ENCODE results near the gene CSNK1D.

Gene CSNK1D

DNA sequence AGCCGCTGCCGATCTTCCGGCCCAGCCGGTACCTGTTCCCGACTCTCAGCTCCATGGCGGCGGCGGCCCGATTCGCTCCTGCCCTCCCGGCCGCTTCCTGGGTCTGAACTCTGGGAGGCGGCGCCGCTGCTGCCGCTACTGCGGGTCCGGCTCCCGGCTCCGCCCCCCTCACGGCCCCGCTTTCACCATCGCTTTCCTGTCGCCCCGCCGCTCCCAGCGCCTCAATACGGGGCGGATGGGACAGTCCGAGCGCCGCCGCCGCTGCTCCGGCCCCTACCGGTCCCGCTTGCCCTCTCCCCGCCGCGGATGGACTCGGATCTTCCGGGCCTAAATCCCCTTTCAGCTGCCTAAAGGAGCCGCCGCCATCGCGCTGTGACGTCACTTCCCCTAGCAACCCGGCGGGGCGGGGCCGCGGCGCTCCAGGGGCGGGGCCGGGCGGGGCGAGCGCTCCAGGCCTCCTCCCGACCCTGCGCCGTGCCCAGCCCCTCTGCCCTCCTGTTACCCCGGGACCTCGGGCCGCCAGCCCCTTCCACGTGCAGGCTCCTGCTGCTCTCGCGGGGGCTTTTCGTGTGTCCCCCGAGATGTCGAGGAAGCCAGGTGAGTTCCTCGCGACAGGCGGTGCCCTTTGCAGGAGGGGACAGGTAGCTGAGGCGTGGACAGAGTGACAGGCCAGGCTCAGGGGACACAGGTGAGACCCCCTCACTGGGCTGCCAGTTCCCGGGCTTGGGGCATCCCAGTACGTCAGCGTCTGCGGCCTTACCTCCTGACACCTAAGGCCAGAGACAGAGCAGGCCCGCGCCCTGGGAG is at the start of gene CSNK1D:
Gene CSNK1D, minus strand, starts transcription at position 374 of the 807 bp plus-strand sequence. Its CDS starts 319 bp downstream, at position 55.
- no peak for FAIRE-seq

DNA sequence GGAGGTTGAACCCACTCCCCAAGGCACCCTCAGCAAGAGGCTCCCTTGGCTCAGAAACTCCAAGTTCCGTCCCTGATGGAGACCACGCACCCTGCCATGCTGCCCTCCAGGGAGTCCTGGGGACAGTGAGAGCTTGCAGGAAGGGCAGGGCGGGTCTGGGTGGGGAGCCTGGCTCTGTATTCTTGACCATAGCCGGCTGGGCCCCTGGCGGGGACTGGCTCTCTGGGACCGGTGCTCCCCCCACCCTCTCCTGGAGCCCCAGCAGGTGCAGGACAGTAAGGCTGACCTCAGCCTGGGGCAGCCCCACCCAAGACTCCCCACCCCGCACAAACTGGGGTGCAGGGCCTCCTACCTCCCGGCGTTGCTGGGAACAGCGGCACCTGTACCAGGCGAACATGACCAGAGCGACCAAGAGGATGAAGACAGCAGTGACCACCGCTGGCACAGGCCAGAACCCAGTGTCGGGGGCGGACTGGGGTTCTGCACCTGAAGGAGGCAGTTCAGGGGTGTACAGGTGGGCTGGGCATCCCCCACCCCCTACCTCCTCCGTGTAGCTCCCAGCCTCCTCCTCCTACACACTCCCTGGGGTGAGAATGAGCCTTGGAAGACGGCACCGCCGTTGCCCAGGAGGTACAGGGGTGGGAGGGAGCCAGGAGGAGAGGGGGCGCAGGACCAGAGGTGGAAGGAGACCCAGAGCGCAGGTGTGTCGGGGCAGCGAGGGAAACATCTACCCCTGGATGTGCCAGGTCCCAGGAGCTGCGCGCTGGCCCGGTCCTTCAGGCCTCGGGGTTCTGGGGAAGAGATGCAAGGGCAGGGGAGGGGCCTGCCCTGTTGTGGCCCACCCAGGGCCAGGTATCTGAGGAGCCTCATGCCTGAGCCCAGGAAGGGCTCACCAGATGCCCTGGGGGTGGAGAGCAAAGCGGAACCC is 49.3 kb upstream of the CSNK1D start:
- FAIRE-seq, result no peak

DNA sequence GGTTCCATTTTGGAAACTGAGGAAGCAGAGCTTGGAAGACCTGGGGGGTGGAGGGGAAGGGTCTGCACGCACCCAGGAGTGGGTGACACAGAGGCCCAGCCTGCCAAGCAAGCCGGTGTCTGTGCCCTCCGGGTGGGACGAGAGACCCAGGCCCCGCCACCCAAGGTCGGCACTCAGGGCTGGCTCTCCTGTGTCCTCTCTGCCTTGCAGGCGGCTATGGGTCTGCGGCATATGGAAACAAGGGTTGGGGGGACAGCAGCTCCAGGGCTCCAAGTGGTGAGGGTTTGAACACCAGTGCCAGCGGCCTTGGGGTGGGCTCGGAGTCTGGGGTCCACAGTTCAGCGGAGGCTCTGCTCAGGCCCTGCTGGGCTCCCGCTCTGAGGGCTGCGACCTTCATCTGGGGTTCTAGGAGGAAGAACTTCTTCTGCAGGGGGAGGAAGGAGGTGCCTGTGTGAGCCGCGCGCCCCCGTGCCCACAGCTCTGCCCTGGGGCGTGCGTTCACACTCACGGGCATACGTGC is 48.5 kb upstream of the CSNK1D start:
- FAIRE-seq, result no peak

DNA sequence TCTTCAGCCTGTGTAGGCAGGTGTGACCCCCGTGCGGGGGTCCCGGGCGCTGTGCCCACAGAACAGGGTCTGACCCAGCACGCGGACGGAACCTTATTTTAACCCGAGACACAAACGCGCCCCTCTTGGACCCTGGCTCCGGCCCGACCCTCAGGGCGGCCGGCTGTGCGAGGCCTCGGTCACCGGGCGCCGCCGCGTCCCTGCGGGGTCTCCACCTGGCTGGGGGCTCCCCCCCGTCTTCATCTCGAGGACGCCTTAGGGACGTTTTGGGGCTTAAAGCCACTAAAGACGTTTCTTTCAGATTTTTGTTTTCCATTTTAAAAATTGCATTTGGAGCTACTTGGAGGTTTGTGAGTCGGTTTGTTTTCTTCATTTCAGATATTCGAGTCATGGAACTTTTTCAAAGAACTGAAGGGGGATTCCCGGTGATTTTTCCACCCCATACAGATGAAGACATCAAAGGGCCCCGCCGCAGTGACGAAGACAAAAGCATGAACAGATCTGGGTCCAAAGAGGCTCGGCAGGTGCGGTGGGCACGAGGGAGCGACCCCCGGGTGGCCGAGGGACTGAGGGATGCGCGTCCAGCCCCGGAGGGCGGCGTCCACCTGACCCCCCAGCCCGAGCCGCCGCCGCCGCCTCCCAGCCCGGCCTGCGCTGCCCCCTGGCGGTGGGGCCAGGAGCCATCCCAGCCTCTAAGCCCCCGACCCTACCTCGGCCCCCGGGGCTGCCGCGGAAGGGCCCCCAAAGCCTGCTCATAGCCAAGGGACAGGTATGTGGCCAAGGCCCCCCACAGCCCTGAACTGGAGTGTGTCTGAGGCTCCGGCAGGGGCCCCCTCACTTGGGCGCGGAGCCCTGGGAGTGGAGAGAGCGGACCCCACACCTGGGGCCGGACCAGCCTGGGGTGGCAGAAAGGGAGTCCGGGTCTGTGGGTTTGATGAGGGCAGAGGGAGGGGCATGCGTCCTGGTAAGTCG is 47.7 kb upstream of the CSNK1D start:
- no peak for FAIRE-seq

DNA sequence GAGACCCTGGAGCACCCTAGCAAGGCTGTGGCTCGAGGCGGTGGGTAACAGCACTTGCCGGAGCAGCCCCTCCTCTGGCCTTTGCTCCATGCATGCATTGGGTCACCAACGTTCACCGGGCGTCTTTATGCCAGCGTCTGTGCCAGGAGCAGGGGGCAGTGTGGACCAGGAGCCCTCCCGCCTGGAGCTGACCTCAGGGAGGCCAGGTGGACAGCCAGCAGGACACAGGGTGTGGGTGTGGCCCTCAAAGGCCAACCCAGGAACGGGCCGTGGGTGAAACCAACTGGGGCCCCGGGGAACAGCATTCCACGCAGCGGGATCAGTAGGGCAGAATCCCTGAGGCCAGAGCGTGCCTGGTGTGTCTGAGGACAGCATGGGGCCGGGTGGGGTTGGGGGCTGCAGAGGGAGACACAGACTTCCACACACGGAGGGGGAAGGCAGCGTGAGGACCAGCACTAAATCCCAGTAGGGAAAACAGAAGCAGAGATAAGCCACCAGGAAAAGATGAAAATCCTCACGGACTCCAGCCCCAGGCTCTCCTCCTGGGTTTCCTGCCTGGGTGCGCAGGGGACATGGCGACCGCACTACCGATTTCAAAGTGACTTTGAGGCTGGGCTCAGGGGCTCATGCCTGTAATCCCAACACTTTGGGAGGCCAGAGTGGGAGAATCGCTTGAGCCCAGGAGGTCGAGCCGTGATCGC is 46.8 kb upstream of the CSNK1D start:
- FAIRE-seq, result no peak

DNA sequence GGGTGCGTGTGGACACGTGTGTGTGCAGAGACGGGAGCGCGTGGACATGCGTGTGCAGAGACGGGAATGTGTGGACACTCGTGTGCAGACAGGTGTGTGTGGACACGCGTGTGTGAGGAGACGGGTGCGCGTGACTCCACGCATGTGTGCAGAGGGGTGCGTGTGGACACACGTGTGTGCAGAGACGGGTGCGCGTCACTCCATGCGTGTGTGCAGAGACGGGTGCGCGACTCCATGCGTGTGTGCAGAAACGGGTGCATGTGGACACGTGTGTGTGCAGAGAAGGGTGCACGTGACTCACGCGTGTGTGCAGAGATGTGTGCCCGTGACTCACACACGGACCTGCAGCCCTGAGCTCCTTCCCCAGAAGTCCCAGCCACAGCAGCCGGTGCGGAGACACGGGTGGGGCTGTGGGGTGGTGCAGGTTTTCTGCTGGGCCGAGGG is 46.1 kb upstream of the CSNK1D start:
- no peak for FAIRE-seq

DNA sequence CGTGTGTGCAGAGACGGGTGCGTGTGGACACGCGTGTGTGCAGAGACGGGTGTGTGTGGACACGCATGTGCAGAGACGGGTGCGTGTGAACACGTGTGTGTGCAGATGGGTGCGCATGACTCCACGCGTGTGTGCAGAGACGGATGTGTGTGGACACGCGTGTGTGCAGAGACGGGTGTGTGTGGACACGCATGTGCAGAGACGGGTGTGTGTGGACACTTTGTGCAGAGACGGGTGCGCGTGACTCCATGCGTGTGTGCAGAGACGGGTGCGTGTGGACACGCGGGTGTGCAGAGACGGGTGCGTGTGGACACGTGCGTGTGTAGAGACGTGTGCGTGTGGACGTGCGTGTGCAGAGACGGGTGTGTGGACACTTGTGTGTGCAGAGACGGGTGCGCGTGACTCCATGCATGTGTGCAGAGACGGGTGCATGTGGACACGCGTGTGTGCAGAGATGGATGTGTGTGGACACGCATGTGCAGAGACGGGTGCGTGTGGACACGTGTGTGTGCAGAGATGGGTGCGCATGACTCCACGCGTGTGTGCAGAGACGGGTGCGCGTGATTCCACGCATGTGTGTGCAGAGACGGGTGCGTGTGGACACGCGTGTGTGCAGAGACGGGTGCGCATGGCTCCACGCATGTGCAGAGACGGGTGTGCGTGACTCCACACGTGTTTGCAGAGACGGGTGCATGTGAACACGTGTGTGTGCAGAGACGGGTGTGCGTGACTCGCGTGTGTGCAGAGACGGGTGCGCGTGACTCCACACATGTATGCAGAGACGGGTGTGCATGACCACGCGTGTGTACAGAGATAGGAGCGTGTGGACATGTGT is 45.5 kb upstream of the CSNK1D start:
- FAIRE-seq, result no peak

DNA sequence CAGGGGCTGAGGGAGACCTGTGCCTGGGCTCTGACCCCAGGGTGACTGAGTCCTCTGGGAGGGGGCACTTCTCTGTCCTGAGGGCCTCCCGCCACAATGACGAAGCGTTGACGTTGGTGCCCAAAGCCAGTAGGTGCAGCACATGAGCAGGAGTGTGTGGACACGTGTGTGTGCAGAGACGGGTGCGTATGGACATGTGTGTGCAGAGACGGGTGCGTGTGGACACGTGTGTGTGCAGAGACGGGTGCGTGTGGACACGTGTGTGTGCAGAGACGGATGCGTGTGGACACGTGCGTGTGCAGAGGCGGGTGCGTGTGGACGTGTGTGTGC is 44.6 kb upstream of the CSNK1D start:
- FAIRE-seq, result no peak

DNA sequence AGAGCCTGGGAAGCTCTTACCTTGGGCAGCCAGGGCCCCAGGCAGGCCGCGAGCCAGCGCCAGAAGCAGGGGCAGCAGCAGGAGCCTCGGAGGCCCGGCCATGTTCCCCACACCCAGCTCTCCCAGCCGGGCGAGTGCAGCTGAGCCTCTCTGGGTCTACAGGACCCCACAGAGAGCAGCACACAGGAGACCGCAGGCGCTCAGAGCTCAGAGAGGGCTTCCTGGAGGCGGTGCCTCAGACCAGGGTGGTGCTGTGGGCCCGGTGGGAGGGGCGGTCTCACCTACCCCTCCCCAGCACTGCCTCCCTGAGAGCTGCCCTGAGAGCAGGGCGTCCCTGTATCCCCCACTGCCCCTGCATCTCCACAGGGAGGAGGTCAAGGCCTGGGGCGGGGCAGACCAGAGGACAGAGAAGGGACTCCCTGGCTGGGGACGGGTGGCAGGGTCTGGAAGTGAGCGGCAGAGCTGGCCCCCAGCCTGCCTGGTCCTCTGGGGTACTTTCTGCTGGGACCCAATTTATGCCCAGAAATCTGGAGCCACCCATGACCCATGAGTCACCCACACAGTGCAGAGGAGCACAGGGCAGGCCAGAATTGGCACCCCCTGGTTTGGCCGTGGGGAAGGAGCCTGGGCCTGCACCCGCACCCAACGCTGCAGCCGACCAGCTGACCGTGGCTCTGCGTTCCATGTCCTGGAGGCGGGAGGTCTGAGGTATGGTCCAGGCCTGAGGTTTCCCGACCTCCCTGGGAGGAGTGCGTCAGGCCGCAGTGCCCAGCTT is 44.1 kb upstream of the CSNK1D start, which contains the start of gene CD7:
Gene CD7, minus strand, starts transcription at position 215 of the 775 bp plus-strand sequence. Its CDS starts 113 bp downstream, at position 102.
- FAIRE-seq, result no peak

DNA sequence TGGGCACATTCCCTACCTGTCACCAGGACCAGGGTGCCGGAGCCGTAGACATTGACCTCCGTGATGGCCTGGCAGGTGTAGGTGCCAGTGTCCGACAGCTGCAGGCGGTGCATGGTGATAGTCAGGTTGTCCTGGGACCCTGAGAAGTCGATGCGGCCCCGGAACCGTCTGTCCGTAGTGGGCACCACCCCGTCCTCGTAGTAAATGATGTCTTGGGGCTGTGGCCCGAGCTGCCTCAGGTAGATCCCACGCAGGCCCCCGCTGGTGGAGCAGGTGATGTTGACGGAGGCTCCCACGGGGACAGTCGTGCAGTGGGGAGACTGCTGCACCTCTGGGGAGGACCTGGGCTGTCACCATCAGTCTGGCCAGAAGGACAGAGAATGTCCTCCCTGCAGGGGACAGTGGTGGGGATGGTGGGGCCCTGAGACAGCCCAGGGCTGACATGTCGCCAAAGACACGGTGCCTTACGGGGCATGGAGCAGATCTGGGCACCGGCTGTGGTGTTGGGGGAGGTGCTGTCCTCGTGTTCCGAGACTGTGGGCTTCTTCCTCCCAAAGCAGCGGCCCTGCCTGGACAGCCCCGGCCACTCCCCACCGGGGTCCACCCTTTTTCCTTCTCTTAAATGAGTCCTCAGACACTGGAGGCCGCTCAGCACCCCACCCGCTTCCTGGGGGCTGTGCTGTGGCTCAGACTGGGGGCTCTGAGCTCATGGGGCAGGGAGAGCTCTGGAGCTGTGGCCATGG is 43.3 kb upstream of the CSNK1D start:
- FAIRE-seq, result no peak

DNA sequence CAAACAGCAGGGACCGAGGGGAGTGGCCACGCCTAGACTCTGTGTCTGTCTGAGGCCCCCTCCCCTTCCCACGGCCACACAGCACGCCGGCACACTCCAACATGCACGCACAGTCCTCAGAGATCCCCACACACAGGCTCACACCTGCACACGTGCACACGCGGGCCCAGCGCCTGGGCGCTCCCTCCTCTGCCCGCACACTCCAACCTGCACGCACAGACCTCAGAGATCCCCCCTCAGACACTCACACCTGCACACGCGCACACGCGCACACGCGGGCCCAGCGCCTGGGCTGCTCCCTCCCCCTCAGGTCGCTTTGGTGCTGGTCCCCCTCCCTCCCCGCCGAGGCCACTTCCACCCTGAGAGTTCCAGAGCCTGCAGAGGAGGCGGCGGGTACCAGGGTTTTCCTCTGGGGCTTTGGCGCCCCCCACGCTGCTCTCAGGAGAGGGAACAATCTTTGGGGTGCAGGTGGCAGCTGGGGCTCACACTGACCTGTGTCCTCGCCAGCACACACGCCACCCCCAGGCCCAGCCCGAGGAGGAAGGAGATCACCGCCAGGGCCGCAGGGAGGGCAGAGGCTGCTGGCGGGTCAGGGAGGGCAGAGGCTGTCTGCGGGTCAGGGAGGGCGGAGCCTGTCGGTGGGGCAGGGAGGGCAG is 42.3 kb upstream of the CSNK1D start:
- FAIRE-seq, result no peak

DNA sequence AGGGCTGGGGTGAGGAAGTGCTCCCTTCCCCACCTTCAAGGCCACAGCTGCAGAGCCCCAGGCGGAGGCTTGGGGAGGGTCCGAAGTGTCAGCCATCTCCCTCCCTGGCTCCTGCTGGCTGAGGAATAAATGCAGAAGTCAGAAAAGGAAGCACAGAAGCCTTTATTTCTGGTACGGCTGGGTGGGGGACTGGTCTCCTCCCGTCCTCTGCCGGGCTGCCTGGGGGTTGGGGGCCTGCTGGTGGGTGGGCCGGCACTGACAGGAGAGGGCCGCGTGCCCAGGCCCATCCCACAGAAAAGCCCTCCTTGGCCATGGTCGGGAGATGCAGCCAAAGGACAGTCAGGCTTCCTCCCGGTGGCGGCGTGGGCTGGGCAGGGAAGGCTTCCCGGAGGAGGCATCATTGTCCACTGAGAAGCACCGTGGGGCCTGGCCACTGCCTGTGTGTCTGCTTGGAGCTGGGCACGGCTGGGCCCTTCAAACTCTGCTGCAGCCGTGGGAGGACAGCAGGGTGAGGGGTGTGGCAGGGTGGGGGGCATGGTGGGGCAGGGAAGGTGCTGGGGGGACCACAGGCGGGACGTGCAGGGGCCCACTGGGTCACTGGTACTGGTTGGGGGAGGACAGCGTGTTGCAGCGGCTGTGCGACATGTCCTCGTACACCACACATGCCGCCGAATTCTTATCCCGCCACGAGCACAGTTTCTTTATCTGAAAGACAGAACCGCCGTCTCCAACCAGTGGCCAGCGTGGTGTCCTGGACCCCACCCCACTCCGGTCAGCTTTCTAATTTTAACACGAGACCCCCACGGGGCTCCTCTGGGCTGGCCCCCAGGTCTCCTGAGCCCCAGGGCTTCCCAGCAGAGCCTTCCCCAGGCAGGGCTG is 41.5 kb upstream of the CSNK1D start:
- no peak for FAIRE-seq

DNA sequence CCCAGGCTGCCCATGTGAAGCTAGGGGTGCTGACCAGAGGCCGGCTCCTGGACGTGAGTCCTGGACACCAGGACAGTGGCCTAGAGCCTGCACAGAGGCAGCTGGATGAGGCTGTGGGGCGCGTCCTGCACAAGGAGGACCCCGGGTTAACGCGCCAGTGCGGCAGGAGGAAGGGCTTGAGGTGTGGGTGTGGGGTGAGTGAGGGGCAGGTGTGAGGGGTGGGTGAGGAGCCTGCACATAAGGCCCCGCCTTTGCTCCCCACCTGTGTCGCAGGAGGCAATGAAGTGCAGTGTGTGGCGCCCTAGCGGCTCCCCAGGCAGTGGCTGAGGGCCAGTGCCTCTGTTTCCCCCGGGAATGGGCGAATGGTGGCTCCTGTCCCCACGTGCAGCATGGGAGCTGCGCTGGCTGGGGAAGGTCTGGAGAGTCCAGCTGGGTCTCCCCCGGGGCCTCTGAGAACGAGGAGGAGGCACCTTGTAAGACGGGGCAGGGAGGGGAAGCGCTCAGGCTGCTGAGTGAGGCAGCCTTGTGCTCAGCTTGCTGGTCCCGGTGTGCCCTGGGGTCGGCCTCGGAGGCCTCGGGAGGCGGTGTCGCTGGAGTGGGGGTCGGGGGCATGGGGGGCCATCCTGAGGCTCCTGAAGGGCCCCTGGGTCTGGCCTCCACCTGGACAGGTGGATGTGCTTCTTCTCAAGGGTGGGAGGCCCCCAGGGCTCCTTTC is 40.7 kb upstream of the CSNK1D start:
- no peak for FAIRE-seq

DNA sequence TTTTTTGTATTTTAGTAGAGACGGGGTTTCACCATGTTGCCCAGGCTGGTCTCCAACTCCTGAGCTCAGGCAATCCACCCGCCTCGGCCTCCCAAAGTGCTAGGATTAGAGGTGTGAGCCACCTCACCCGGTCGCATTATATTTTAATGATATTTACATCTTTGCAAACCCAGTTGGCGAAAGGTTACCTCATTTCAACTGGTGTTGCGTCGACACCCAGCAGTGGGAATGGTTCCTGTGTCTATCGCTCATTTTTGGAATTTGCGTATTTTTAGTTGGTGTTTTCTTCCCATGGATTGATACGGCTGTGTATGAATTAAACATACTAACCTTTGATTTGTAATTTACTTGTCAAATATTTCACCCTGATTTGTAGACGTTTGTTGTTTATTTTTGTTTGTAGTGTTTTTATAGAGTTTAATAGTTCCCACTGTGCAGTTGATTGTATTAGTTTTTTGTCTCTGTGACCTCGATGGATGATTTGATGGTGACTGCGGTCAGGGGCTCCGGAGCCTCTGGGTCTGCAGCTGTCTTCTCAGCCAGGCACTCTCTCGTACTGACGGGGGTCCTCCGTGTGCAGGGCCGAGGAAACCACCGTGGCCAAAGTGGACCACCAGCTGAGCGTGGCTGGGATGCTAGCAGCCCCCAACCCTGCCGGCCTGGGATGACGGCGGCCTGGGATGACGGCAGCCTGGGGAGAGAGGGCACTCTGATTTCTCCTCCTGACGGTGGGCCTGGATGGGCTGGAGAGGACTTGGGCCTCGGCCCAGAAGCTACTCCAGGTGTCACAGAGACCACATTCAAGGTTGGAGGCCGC is 39.9 kb upstream of the CSNK1D start:
- no peak for FAIRE-seq

DNA sequence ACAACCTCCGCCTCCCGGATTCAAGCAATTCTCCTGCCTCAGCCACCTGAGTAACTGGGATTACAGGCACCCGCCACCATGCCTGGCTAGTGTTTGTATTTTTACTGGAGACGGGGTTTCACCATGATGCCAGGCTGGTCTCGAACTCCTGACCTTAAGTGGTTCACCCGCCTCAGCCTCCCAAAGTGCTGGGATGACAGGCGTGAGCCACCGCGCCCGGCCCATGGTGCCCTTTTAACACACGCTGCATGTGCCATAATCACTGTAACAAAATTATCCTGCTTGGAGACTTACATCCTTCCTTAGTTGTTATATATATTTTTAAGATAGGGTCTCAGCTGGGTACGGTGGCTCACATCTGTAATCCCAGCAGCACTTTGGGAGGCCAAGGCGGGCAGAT is 38.5 kb upstream of the CSNK1D start:
- no peak for FAIRE-seq

DNA sequence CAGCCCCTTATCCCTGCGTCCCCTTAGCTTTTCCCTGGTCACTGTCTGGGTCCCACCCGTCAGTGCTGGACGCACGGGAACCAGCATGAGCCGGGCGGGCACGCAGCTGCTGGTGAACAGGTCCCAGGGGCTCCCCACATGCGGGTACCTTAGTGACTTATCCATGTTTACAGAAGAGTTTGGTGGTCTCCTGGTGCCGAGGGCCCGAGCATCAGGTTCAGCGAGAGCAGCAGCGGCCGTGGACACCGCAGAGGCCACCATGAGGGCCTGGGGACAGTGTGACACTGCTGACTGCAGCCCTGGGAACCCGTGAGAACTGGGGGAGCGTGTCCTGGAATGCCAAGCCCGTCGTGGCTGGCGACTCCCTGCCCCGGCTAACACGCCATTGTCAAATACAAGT is 37.4 kb upstream of the CSNK1D start:
- no peak for FAIRE-seq
